ENCODE results near the gene ZFAND3.
A peak's percentile ranks its signal among the peaks of the same experiment; 100 is the strongest.

ZFAND3 gene

GRCh38 chr6:37827603-37828265 is 8.2 kb downstream of the ZFAND3 start:
- no peak for DNase-seq (ENCODE audit: low spot score)

GRCh38 chr6:37830225-37830624 is 10.7 kb downstream of the ZFAND3 start:
- DNase-seq (ENCODE audit: low spot score): no peak

- no peak for DNase-seq (ENCODE audit: low spot score)
These were observed 11.9 kb downstream of the ZFAND3 start for GRCh38 chr6:37831457-37831856.

- no peak for DNase-seq (ENCODE audit: low spot score)
These were observed 16.4 kb downstream of the ZFAND3 start for GRCh38 chr6:37835923-37836322.

- no peak for DNase-seq (ENCODE audit: low spot score)
These were observed 18.8 kb downstream of the ZFAND3 start for GRCh38 chr6:37838219-37838921.

GRCh38 chr6:37840143-37840939 is 20.8 kb downstream of the ZFAND3 start:
- no peak for DNase-seq (ENCODE audit: low spot score)

GRCh38 chr6:37840940-37841300 is 21.4 kb downstream of the ZFAND3 start:
- no peak for DNase-seq (ENCODE audit: low spot score)

GRCh38 chr6:37845026-37845911 is 25.7 kb downstream of the ZFAND3 start:
- DNase-seq (ENCODE audit: low spot score): no peak

- DNase-seq (ENCODE audit: low spot score): no peak
These were observed 26.4 kb downstream of the ZFAND3 start for GRCh38 chr6:37845930-37846329.

- DNase-seq (ENCODE audit: low spot score): no peak
These were observed 28.2 kb downstream of the ZFAND3 start for GRCh38 chr6:37847704-37848103.

- no peak for DNase-seq (ENCODE audit: low spot score)
These were observed 28.8 kb downstream of the ZFAND3 start for GRCh38 chr6:37848371-37848770.

GRCh38 chr6:37850260-37850659 is 30.7 kb downstream of the ZFAND3 start:
- no peak for DNase-seq (ENCODE audit: low spot score)

GRCh38 chr6:37850728-37851285 is 31.3 kb downstream of the ZFAND3 start:
- DNase-seq (ENCODE audit: low spot score): no peak

- DNase-seq (ENCODE audit: low spot score): no peak
These were observed 32.5 kb downstream of the ZFAND3 start for GRCh38 chr6:37851997-37852524.

GRCh38 chr6:37856285-37856684 is 36.8 kb downstream of the ZFAND3 start:
- no peak for DNase-seq (ENCODE audit: low spot score)

GRCh38 chr6:37858363-37858762 is 38.8 kb downstream of the ZFAND3 start:
- no peak for DNase-seq (ENCODE audit: low spot score)

- DNase-seq (ENCODE audit: low spot score): peak; percentile 27
These were observed 40.8 kb downstream of the ZFAND3 start for GRCh38 chr6:37860226-37860839.

- DNase-seq (ENCODE audit: low spot score): no peak
These were observed 41.9 kb downstream of the ZFAND3 start for GRCh38 chr6:37861452-37861851.

- DNase-seq (ENCODE audit: low spot score): no peak
These were observed 42.9 kb downstream of the ZFAND3 start for GRCh38 chr6:37862430-37862829.

GRCh38 chr6:37862992-37863391 is 43.5 kb downstream of the ZFAND3 start:
- no peak for DNase-seq (ENCODE audit: low spot score)

- DNase-seq (ENCODE audit: low spot score): no peak
These were observed 44.7 kb downstream of the ZFAND3 start for GRCh38 chr6:37864250-37864649.
